Left forelimb (tissue), 1 donor: ENCODE results near the gene SRBD1.

Experiments used
- DNase-seq: peaks from one replicate; pipeline ENCODE4 v3.0.0-alpha.2; 2018; ENCODE audit warnings: low spot score

Gene SRBD1

GRCh38 chr2:45595721-45596435 is 15.2 kb downstream of the SRBD1 start:
- DNase-seq, result no peak

- DNase-seq, result no peak
These were observed 20.0 kb downstream of the SRBD1 start for GRCh38 chr2:45591073-45591472.

GRCh38 chr2:45588158-45588829 is 22.8 kb downstream of the SRBD1 start:
- no peak for DNase-seq

GRCh38 chr2:45586600-45586999 is 24.5 kb downstream of the SRBD1 start:
- no peak for DNase-seq

- no peak for DNase-seq
These were observed 25.7 kb downstream of the SRBD1 start for GRCh38 chr2:45585267-45585861.

- no peak for DNase-seq
These were observed 27.1 kb downstream of the SRBD1 start for GRCh38 chr2:45583977-45584376.

GRCh38 chr2:45582522-45582921 is 28.5 kb downstream of the SRBD1 start:
- no peak for DNase-seq

- DNase-seq, result no peak
These were observed 32.8 kb downstream of the SRBD1 start for GRCh38 chr2:45578056-45578843.

- no peak for DNase-seq
These were observed 33.6 kb downstream of the SRBD1 start for GRCh38 chr2:45577441-45577840.

GRCh38 chr2:45575881-45576280 is 35.2 kb downstream of the SRBD1 start:
- no peak for DNase-seq

- DNase-seq, result no peak
These were observed 38.1 kb downstream of the SRBD1 start for GRCh38 chr2:45572979-45573378.

- no peak for DNase-seq
These were observed 39.1 kb downstream of the SRBD1 start for GRCh38 chr2:45571940-45572339.

GRCh38 chr2:45570671-45571334 is 40.3 kb downstream of the SRBD1 start:
- DNase-seq, result no peak

GRCh38 chr2:45568935-45569334 is 42.1 kb downstream of the SRBD1 start:
- DNase-seq, result no peak

- DNase-seq, result no peak
These were observed 42.9 kb downstream of the SRBD1 start for GRCh38 chr2:45567974-45568789.

GRCh38 chr2:45567288-45567963 is 43.6 kb downstream of the SRBD1 start:
- DNase-seq, result no peak

- DNase-seq, result no peak
These were observed 51.6 kb downstream of the SRBD1 start for GRCh38 chr2:45559436-45559835.

- DNase-seq, result no peak
These were observed 56.3 kb downstream of the SRBD1 start for GRCh38 chr2:45554742-45555140.

- DNase-seq, result no peak
These were observed 56.9 kb downstream of the SRBD1 start for GRCh38 chr2:45554073-45554741.

GRCh38 chr2:45551862-45552261 is 59.2 kb downstream of the SRBD1 start:
- DNase-seq, result no peak
